GM19467 (cell line): ENCODE results near the gene KRTAP12-1.
"Not testable (repeated sequence)": the region's sequence is repeated elsewhere in the genome, so short reads cannot be mapped to it uniquely, and the experiment has no call there.

ENCODE experiments used
- ATAC-seq: cut with Tn5 transposase; IDR thresholded peaks from one replicate; pipeline ENCODE4 v1.9.1; 2021; ENCODE audit warnings: mild to moderate bottlenecking, moderate library complexity; ENCODE audit not compliant: unreplicated experiment

The KRTAP12-1 gene

DNA sequence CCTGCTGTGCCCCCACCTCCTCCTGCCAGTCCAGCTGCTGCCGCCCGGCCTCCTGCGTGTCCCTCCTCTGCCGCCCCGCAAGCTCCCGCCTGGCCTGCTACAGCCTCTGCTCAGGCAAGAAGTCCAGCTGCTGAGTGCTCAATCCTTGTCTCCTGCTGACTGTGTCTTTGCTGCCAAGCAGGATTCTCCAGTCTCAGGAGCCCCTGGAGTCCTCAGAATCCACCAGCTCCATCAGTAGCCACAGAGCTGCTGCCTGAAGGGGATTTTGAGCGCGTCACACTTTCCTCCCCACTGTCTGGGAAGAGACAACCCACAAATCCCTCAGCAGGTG, 34.8 kb downstream of the KRTAP12-1 start:
- ATAC-seq: no peak

DNA sequence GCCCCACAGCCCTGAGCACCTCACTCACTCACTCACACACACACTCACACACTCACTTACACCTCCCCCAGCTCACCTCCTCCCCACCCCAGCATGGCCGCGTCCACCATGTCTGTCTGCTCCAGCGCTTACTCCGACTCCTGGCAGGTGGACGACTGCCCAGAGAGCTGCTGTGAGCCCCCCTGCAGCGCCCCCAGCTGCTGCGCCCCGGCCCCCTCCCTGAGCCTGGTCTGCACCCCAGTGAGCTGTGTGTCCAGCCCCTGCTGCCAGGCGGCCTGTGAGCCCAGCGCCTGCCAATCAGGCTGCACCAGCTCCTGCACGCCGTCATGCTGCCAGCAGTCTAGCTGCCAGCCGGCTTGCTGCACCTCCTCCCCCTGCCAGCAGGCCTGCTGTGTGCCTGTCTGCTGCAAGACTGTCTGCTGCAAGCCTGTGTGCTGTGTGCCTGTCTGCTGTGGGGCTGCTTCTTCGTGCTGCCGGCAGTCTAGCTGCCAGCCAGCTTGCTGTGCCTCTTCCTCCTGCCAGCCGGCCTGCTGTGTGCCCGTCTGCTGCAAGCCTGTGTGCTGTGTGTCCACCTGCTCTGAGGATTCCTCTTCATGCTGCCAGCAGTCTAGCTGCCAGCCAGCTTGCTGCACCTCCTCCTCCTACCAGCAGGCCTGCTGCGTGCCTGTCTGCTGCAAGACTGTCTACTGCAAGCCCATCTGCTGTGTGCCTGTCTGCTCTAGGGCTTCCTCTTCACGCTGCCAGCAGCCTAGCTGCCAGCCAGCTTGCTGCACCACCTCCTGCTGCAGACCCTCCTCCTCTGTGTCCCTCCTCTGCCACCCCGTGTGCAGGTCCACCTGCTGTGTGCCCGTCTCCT, 35.4 kb downstream of the KRTAP12-1 start, which contains the start of gene KRTAP10-11:
Gene KRTAP10-11 (plus strand): TSS at position 49 of the 856 bp plus-strand sequence. CDS start 45 bp downstream, at position 94.
- ATAC-seq: not testable (repeated sequence)

DNA sequence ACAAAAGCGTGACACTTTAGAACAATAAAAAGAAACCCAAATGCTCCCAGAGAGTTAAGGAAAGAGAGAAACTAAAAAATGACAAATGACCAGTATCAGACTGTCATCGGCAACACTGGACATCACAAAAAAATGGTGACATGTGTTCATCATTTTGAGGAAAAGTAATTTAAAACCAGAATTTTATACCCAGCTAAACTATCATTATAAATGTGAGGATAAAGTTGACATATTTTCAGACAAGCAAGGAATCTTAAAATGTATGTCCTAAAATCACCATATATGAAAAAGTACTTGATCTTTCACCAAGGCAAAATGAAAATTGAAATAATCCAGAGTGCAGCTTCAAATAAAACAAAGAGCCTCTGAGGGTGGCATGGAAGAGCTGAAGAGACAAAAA, 37.1 kb downstream of the KRTAP12-1 start:
- ATAC-seq: no peak

DNA sequence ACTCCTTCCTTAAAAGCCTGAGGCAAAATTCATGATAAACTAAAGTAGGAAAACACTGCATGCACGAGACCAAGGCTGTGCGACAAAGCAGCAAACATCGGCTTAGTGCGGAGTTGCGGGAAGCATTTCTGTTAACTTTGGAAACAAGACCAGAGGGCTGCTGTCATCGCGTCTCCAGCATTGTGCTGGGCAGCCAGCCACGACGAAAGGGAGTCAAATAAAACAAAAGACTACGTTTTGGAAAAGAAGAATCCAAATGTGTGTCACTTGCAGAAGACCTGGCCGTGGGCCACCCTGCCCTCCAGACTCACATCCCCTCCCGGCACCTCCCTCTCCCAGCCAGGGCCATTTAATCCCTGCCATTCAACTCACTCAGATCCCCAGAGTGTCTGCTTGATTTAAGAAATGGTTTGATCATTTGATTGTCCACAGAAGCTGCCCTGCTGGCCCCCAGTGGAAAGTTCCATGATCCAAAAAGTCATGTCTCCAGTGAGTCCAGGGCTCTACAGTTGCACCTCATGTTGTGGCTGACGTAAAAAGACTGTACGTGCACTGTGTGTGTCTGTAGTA, 38.1 kb downstream of the KRTAP12-1 start:
- no peak for ATAC-seq

DNA sequence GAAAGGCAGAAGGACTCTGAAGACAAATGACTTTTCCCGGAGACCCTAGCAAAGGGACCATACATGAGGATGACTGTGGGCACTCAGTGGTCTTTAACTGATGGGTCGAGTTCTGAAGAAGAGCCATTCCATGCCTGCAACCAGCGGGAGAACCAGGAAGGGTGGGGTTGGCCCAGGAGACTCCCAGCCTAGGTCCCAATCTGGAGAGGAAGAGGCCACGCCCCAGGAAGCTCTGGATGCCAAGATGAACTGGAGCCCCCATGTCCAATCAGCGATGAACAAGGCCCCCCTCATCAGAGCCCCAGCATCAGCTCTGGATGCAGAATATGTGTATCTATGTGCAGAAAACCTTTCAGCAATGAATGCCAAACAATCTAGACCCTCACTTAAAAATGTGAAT, 41.2 kb downstream of the KRTAP12-1 start:
- ATAC-seq: no peak

DNA sequence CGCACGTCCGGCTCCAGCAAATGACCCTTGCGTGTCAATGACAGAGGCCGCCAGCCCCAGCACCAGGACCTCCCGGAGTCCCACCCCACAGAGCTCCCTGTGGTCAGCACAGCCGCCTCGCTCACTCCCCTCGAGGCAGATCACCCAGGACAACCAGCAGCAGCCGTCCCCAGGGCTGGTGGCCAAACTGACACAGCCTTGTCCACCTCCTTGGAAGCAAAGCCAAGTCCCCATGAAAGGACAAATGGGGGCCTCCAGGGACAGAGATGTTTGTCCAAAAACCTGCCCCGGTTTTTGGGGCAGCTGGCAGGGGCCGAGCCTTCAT, 42.7 kb downstream of the KRTAP12-1 start:
- ATAC-seq: no peak

DNA sequence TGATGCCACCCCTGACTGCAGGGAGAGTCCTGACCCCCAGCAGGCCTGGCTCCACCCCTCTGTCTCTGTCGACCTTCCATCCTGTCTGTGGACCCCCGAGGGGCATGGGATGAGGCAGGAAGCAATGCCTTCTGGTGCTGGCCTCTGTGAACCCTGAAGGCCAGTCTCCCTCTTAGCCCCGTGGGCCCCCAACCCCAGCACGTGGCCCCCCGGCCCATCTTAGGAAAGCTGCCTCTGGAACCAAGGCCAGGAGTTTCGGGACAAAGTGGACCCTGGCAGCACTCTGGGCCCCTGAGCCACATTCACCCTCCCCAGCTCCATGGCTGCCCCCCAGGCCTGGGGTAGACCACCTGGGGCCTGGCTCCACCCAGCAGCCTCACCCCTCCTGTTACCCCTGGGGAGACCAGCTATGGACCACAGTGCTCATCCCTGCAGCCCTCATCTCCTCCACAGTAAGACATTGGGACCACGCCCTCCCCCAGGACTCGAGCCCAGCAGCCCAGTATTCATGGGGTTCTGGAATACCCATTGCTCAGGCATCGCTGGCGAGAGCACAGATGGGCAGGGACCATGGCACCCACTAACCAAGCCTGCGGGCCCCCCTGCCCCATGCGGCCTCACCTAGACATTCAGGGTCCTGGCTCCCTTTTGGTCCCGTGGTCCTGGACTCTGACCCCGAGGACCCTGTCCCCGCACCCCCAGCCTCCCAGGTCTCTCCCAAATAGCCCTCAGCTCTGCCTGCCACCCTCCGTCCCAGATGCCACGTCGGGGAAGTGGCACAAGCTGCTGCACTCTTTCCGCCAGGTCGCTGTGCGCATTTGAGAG, 43.2 kb downstream of the KRTAP12-1 start:
- ATAC-seq: not testable (repeated sequence)

DNA sequence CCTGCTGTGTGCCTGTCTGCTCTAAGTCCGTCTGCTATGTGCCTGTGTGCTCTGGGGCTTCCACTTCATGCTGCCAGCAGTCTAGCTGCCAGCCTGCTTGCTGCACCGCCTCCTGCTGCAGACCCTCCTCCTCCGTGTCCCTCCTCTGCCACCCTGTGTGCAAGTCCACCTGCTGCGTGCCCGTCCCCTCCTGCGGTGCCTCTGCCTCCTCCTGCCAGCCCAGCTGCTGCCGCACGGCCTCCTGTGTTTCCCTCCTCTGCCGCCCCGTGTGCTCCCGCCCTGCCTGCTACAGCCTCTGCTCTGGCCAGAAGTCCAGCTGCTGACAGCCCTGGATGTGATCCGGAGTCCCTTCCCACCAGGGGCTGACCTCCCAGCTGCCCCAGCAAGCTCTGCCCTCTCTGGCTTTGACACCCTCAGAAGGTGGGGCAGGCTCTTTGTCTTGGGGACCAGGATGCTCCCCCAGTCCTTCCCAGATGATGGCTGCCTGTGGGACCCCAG, 44.1 kb downstream of the KRTAP12-1 start:
- not testable (repeated sequence) for ATAC-seq

DNA sequence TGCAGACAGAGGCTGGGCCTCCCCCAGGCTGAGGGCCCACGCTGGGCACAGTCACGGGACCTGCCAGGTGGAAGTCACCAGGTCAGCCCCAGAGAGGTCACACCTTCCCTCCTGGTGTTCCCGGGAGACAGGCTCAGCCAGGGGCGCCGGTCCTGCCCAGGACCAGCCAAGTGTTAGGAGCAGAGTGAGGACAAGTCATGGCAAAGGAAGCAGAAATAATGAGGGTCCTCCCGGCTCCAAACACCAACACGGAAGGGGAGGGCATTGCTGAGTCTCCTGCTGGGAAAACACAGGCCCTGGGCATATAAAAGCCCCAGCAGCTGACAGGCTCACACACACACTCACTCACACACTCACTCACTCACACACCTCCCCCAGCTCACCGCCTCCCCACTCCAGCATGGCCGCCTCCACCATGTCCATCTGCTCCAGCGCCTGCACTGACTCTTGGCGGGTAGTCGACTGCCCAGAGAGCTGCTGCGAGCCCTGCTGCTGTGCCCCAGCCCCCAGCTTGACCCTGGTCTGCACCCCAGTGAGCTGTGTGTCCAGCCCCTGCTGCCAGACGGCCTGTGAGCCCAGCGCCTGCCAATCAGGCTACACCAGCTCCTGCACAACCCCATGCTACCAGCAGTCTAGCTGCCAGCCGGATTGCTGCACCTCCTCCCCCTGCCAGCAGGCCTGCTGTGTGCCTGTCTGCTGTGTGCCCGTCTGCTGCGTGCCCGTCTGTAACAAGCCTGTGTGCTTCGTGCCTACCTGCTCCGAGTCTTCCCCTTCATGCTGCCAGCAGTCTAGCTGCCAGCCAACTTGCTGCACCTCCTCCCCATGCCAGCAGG, 44.7 kb downstream of the KRTAP12-1 start, which contains the start of gene KRTAP10-10:
Gene KRTAP10-10 (plus strand): TSS at position 339 of the 833 bp plus-strand sequence. CDS start 62 bp downstream, at position 401.
- ATAC-seq: no peak

DNA sequence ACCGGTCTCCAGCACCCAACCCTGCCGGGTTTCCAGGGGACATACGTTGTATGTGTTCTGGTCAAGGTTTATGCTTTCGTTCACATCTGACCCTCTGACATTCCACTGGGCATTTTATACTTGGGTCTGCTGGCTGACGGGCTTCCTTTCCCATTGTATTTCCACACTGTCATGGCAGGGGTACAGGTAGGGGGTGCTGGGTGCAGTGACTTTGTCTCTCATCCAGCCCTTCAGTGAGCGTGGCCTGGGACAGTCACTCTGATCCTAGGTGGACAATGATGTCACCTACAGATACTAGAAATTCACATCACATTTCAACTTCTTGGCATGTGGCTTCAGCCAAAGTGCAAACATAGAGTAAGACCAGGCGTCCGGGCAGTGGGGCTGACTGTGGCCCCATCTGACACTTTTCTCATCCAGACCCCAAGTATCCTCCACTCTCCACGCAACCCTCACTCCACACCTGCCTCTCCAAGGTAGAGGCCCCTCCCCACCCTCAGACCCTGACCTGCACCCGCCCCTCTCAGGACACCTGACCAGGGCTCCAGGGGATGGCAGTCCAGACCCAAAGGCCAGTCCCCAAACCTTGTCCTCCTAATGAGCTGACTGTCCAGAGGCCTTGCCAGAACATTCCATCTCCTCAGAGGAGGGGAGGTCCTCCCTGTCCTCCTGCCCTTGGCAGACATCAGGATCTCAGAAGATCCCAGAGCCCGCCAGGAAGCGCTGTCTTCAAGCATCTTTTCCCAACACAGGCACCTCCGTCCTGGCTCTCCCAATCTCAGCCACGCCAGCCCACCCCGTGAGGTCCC, 45.5 kb downstream of the KRTAP12-1 start:
- no peak for ATAC-seq

DNA sequence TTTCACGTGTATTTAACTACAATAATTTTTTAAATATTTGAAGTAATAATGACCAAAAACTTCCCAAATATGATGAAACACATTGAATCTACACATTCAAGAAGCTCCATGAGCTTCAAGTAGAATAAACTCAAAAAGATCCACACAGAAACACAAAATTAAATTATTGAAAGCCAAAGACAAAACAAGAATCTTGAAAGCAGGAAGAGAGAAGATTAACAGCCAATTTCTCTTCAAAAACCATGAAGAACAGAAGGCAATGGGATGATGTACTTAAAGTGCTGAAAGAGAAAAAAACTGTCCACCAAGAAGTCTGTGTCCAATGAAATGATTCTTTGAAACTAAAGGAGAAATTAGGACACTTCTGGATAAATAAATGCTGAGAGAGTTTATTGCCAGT, 49.9 kb downstream of the KRTAP12-1 start:
- no peak for ATAC-seq
